ENCODE results near the gene ADAMTS20.

GRCh38 chr12:43577381-43577780 lies 25.4 kb upstream of the ADAMTS20 start:
- no peak for TF ChIP-seq CTCF (IDR thresholded peaks at IDR 0.05)
- no peak for TF ChIP-seq POLR2A (IDR thresholded peaks at IDR 0.05)
- TF ChIP-seq POLR2AphosphoS5 (IDR thresholded peaks at IDR 0.05) = no peak
